HG02642 (cell line): ENCODE measurements around the gene MAGEH1.
A peak's percentile ranks its signal among the peaks of the same experiment; 100 is the strongest.
"Not testable (repeated sequence)": the region's sequence is repeated elsewhere in the genome, so short reads cannot be mapped to it uniquely, and the experiment has no call there.

ENCODE experiments used
- ATAC-seq: cut with Tn5 transposase; IDR thresholded peaks from one replicate; pipeline ENCODE4 v1.9.1; 2021; ENCODE audit warnings: mild to moderate bottlenecking; ENCODE audit not compliant: unreplicated experiment, poor library complexity

The MAGEH1 gene, protein sequence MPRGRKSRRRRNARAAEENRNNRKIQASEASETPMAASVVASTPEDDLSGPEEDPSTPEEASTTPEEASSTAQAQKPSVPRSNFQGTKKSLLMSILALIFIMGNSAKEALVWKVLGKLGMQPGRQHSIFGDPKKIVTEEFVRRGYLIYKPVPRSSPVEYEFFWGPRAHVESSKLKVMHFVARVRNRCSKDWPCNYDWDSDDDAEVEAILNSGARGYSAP

DNA sequence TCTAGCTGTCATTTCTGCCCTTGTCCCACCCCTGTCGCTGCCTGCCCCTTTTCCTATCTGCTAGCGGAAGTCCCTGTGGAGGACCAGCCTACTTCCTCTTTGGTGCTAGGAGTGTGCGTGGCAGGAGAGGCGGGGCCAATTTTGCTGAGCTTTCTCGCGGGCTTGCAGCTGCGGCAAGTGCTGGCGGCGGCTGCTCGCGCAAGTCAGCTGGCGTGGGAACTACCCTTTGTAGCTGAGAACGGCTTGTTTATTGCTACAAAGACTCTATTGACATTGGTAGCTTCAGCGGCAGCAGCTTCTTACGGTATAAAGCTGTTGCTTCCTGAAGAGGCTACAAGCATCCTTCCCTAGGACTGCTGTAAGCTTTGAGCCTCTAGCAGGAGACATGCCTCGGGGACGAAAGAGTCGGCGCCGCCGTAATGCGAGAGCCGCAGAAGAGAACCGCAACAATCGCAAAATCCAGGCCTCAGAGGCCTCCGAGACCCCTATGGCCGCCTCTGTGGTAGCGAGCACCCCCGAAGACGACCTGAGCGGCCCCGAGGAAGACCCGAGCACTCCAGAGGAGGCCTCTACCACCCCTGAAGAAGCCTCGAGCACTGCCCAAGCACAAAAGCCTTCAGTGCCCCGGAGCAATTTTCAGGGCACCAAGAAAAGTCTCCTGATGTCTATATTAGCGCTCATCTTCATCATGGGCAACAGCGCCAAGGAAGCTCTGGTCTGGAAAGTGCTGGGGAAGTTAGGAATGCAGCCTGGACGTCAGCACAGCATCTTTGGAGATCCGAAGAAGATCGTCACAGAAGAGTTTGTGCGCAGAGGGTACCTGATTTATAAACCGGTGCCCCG is at the start of gene MAGEH1:
Gene MAGEH1 (plus strand): TSS at position 138 of the 843 bp plus-strand sequence. CDS start 248 bp downstream, at position 386.
- ATAC-seq, result peak; percentile 99

DNA sequence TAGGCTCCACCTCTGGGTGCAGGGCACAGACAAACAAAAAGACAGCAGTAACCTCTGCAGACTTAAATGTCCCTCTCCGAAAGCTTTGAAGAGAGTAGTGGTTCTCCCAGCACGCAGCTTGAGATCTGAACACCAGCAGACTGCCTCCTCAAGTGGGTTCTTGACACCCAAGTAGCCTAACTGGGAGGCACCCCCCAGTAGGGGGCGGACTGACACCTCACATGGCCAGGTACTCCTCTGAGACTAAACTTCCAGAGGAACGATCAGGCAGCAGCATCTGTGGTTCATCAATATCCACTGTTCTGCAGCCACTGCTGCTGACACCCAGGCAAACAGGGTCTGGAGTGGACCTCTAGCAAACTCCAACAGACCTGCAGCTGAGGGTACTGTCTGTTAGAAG is 24.8 kb upstream of the MAGEH1 start:
- not testable (repeated sequence) for ATAC-seq

- not testable (repeated sequence) for ATAC-seq
These were observed 8.5 kb upstream of the MAGEH1 start for GRCh38 chrX:55443468-55443867.

DNA sequence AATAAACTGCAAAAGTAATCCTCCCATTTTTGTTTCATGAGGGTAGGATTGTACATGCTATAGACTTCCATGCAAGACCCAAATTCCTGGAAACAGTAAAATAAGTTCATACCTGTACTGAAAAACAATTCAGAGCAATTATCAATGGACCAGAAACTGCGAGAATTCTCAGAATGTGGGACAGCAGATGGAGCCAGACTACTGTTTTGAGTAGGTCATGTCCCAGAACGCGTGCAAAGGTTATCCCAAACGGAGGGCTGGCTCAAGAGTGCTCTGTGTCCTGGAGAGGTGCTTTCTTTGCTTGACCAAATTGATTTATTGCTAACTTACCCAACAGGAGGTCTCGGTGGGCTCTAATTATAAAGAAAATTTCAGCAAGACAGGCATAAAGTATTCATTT is 1.7 kb upstream of the MAGEH1 start:
- no peak for ATAC-seq

DNA sequence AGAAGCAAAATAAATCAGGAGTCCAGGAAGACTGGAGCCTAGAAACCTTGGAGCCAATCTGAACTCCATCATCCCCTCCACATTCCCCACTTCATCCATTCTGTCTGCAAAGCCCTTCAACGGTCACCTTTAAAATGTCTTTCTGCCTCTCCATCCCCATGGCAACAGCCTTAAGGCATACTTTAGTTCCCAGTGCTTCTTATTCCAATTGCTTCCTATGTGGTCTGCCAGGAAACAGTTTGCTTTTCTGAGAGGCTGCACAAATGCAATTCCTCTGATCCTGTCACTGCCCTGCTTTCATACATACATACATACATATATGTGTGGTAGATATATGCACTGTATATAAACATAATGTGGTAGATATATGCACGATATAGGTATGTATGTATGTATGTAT is 786 bp upstream of the MAGEH1 start:
- no peak for ATAC-seq

DNA sequence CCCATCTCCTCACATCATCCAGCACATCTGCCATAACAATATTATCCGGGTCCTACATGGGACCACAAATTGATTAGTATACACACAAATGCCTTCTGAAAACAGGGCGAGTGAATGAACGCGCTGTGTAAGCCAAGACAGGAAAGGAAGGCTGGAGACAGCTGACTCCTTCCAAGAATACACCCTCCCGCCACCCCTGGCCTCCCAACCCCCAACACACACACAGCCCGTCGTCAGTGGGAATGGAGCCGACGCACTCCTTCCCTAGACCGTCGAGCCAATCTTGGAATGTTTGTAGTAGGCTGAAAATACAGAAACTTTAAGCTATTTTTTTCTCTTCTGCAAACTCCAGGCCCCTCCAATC is 319 bp upstream of the MAGEH1 start:
- ATAC-seq, result peak; percentile 33

GRCh38 chrX:55452833-55453124 is 852 bp downstream of the MAGEH1 start:
- ATAC-seq, result peak; percentile 1

GRCh38 chrX:55455708-55456107 is 3.8 kb downstream of the MAGEH1 start:
- not testable (repeated sequence) for ATAC-seq

GRCh38 chrX:55459426-55459825 is 7.5 kb downstream of the MAGEH1 start:
- ATAC-seq, result not testable (repeated sequence)

DNA sequence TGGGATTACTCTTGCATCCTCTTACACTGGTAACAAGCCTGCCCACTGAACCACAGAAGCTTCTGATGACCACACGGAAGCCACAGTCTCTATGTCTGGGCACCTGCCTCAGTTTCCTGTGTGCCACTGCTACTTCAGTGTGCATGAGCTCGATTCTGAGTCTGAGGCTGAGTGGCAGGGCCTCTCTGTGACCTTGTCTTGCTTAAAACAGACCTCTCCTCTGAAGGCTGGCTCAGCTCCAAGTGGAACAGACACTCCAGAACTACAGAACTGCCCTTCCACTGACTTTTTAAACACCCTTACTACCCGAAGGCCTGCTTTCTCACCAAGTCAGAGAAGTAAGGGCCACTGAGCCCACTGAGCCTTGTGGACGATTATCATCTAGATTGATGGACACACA is 8.0 kb downstream of the MAGEH1 start:
- ATAC-seq, result not testable (repeated sequence)

DNA sequence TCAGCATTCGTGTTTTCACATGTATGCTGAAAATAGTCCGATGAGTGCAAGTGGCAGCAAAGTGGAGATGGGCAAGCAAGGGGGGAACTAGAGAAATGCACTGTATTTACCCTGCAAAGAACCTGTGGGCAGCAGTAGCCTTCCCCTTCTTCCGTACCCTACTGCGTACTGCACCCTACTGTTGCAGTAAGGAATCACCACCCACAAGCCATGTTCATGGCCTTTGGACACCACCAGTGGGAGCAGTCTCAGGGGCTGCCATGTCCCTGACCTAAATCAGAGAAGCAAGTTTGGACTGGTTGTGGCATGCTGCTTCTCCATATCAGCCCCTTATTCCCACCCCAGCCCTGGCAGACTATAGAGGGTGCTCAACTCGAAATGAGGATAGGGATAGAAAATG is 12.1 kb downstream of the MAGEH1 start:
- ATAC-seq, result not testable (repeated sequence)

GRCh38 chrX:55465108-55465507 is 13.2 kb downstream of the MAGEH1 start:
- not testable (repeated sequence) for ATAC-seq

GRCh38 chrX:55465791-55466190 is 13.9 kb downstream of the MAGEH1 start:
- not testable (repeated sequence) for ATAC-seq

- ATAC-seq, result not testable (repeated sequence)
These were observed 28.0 kb downstream of the MAGEH1 start for GRCh38 chrX:55479956-55480355.

DNA sequence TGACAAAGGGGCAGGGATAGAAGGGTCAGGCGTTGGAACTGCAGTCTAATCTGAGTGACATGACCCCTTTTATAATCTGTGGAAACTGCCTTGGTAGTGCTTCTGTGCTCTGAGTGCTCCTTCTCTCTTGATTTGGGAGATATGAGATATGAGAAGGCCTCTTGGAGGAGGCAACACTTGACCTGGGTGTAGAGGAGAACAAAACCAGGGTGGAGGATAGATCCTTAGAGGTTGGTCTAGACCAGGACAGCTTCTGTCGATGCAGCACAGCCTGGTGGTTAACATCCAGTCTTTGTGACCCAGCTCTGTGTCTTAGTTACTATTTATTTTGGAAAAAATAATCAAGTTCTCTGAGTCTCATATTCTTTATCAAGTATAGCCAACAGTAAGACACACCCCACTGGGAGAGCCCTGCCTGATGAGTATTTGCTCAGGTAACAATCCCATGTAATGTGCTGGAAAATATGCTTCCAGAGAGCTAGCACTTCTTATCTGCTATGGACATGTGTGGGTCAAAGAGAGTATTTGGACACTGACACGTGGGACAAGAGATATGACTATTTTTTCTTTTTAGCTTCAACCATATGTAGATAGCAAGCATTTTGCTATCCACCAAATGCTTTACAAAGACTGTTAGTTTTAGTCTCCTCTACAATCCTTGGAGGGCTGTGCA is 28.6 kb downstream of the MAGEH1 start:
- ATAC-seq, result no peak

DNA sequence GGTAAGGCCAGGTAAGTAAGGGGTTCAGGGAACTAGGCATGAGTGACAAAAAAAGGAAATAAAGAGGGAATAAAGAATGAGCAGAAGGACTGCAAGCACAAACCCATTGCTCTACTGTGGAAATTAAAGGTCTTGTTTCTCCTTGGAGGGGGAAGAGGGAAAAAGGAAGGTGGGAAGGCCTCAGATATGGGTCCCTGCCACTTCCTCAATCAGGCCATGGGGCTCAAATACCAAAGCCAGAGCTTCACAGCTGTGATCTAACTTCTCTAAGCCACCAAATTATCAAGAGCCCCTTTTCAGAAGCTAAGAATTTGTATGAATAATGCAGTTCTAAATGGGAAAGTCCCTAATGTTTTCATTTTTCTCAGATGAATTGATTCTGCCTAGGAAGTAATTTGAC is 33.0 kb downstream of the MAGEH1 start:
- ATAC-seq, result no peak

GRCh38 chrX:55486736-55487135 is 34.8 kb downstream of the MAGEH1 start:
- ATAC-seq, result no peak

- ATAC-seq, result no peak
These were observed 35.2 kb downstream of the MAGEH1 start for GRCh38 chrX:55487143-55487542.

GRCh38 chrX:55488006-55488592 is 36.2 kb downstream of the MAGEH1 start:
- no peak for ATAC-seq

DNA sequence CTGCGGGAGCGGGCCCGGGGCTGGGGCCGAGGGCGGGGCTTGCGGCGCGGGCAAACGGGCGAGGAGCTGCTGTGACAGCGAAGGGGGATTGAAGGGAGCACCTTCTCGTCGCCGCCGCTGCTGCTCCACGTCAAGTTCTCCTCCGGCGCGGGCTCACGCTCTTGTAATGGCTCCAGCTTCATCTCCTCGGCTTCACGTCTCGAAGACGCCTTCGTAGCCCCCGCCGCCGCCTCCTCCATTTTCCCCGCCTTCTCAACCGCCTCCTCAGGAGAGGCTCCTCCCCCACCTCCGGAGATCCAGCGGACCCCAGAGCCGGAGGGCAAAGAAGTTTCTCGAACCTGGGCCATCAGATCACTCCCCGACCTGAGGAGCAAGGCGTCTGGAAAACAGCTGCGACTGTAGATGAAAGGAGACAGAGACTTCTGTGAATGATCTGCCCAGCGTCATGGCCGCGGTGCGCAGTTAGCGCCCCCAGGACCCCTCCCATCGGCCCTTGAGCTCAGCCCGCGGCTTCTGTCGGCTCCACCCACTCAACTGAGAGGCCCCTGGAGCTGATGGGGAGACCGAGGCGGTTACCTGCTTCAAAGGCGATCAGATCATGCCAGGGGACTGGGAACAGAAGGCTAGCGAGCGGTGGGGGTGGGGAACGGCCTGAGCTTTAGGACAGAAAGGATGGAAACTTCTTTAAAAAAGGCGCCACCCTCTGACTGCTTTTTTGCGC is 36.8 kb downstream of the MAGEH1 start:
- peak; percentile 77 for ATAC-seq
